ENCODE measurements around the gene UBE2J2. TPM values are rescaled to one million over a fixed set of nuclear protein-coding genes. Genes with fewer than 3 reads are reported as not detected.

The UBE2J2 gene
- total and polyA plus RNA-seq, 2 of the 8 experiments (the other 6 are each of a cell fraction or from before 2014, with no cell fraction given): 33.6 to 67.9 TPM

GRCh38 chr1:1270813-1271212, 2.8 kb downstream of the UBE2J2 start:
- Histone ChIP-seq H4K8ac (ENCODE audit: extremely low read depth, insufficient read depth, low read length) (peak overlapping the region; percentile 68; the same call in 1 of the 2 replicates), H3K27me3 (replicated peaks in 1 of 4; ENCODE audit: control insufficient read depth in 3 of 4, extremely low read depth in 1 of 4, insufficient read depth in 3 of 4, low read length in 3 of 4) (no peaks in the 10 kb centered on the region; a peak in 1 of 7 replicates), H2BK12ac (ENCODE audit: low read depth, low read length) (no peak overlapping the region), H2BK120ac (replicated peaks; ENCODE audit: low read depth, low read length) (no peak overlapping the region), H3K23me2 (ENCODE audit: low read depth, low read length) (peaks cover 12% of the 10 kb centered on the region; the same call in 1 of the 2 replicates), H3K9me3 (ENCODE audit: insufficient read depth in 2 of 2, low read depth in 1 of 2, low read length in 1 of 2) (no peaks in the 10 kb centered on the region), H4K5ac (ENCODE audit: insufficient read length, low read depth, low read length) (no peak overlapping the region), H3K9ac (replicated peaks in 1 of 4; ENCODE audit: extremely low read depth in 1 of 4, low read depth in 3 of 4, low read length in 3 of 4) (no peak overlapping the region), H2BK5ac (ENCODE audit: low read depth, low read length) (0 out of 2 replicates have a peak overlapping the region, but pooled peaks have one; percentile 44), H3K36me3 (ENCODE audit: control insufficient read depth in 2 of 4, insufficient read depth in 4 of 4, low read length in 3 of 4) (peaks cover 4 to 12% (median 5%) of the 10 kb centered on the region in 4 experiments; a peak in 6 of 8 replicates), H3K23ac (ENCODE audit: insufficient read length) (no peak overlapping the region), H3K18ac (ENCODE audit: extremely low read depth, low read length) (no peak overlapping the region), H3K4me1 (replicated peaks in 1 of 4; ENCODE audit: control insufficient read depth in 3 of 4, insufficient read depth in 4 of 4, low read length in 3 of 4) (peaks cover 0 to 17% (median 8%) of the 10 kb centered on the region in 4 experiments; a peak in 5 of 7 replicates), H3K4me2 (ENCODE audit: insufficient read depth in 1 of 2, low read depth in 2 of 2, low read length in 2 of 2) (no peak overlapping the region; a peak in 1 of 4 replicates), H4K20me1 (replicated peaks in 1 of 2; ENCODE audit: control insufficient read depth in 1 of 2, insufficient read depth in 2 of 2, low read length in 2 of 2) (peaks cover 20 to 34% of the 10 kb centered on the region in 2 experiments), H3K4ac (replicated peaks; ENCODE audit: insufficient read length, low read depth, low read length) (no peak overlapping the region), H3K14ac (ENCODE audit: insufficient read length) (no peak overlapping the region), H3K27ac (ENCODE audit: low read depth, low read length) (no peak overlapping the region), H3K79me1 (ENCODE audit: low read depth, low read length) (peaks cover 28% of the 10 kb centered on the region), H3K79me2 (ENCODE audit: control insufficient read depth in 1 of 2, insufficient read depth in 2 of 2, low read length in 2 of 2) (peaks cover 12 to 47% of the 10 kb centered on the region in 2 experiments; a peak in 3 of 4 replicates), H2AK5ac (ENCODE audit: low read depth, low read length) (no peak overlapping the region), H2BK15ac (ENCODE audit: low read length) (no peak overlapping the region), H2BK20ac (ENCODE audit: low read length) (no peak overlapping the region), H2AFZ (ENCODE audit: low read length) (no peak overlapping the region), H3K56ac (replicated peaks; ENCODE audit: insufficient read length, low read depth, low read length) (no peak overlapping the region), H4K91ac (replicated peaks; ENCODE audit: insufficient read length, low read length) (no peak overlapping the region), H3K4me3 (ENCODE audit: extremely low read depth in 1 of 4, insufficient read depth in 2 of 4, low read depth in 3 of 4, low read length in 4 of 4) (no peak overlapping the region)
- FAIRE-seq (no peak), DNase-seq (ENCODE audit: low read depth in 1 of 2, low spot score in 2 of 2) (no peak)
- ChIA-PET POLR2A (ENCODE audit: partially characterized antibody) (interaction anchor here (1.2 to 2.6 kb wide), 5 partner anchors 10 to 184 kb away, joined by 3 to 16 read pairs (median 4); no protein-coding TSS in a partner anchor), CTCF (ENCODE audit: partially characterized antibody) (interaction anchor here (0.5 to 2.2 kb wide), 7 partner anchors 11 to 269 kb away, joined by 3 to 7 read pairs (median 3); no protein-coding TSS in a partner anchor)
- WGBS, 2 experiments (ENCODE audit: extremely low coverage in 1 of 2, insufficient coverage in 1 of 2, insufficient read length in 1 of 2, insufficient replicate concordance in 2 of 2, low coverage in 1 of 2, low lambda C conversion rate in 2 of 2, missing lambda C conversion rate in 1 of 2): 91% methylated on average over 7 of the region's 7 CpGs; no CpG with 5 or more reads in 1 of the 2 experiments
- TF ChIP-seq E2F6 (IDR thresholded peaks at IDR 0.05) (no peak), EZH2 (IDR thresholded peaks at IDR 0.05; ENCODE audit: low read depth, low read length, severe bottlenecking) (no peak), MAFK (IDR thresholded peaks at IDR 0.05; ENCODE audit: low read depth, low read length) (no peak), MAX (IDR thresholded peaks at IDR 0.05) (no peak), TBP (IDR thresholded peaks at IDR 0.05; ENCODE audit: low read depth, low read length) (no peak), SIRT6 (IDR thresholded peaks at IDR 0.05; ENCODE audit: low read length) (no peak), HDAC6 (IDR thresholded peaks at IDR 0.05; ENCODE audit: low read depth, low read length) (no peak), TAF7 (optimal IDR thresholded peaks at IDR 0.05; ENCODE audit: borderline replicate concordance, low read depth, low read length) (no peak), POLR2A (IDR thresholded peaks at IDR 0.05; ENCODE audit: control extremely low read depth in 1 of 2, low read depth in 2 of 2, low read length in 2 of 2) (no peak), GTF2F1 (IDR thresholded peaks at IDR 0.05; ENCODE audit: borderline replicate concordance, low read depth, low read length) (no peak), HDAC2 (IDR thresholded peaks at IDR 0.05; ENCODE audit: borderline replicate concordance in 1 of 2, low read depth in 2 of 2, low read length in 2 of 2) (no peak)

All from H1 (cell line).